Measurements from ENCODE around the gene BHLHE23. TPM values are rescaled to one million over a fixed set of nuclear protein-coding genes. Genes with fewer than 3 reads are reported as not detected.
"Not testable (repeated sequence)": the region's sequence is repeated elsewhere in the genome, so short reads cannot be mapped to it uniquely, and the experiment has no call there.

BHLHE23 gene
- total RNA-seq, 1 experiment from 2014 or later = not detected

- DNase-seq (ENCODE audit: low read depth) = no peak
These were observed 36.8 kb upstream of the BHLHE23 start for GRCh38 chr20:63043348-63044203.

GRCh38 chr20:63042448-63043071 is 35.8 kb upstream of the BHLHE23 start:
- DNase-seq (ENCODE audit: low read depth) = no peak

GRCh38 chr20:63041776-63042175 is 35.0 kb upstream of the BHLHE23 start:
- no peak for DNase-seq (ENCODE audit: low read depth)

- DNase-seq (ENCODE audit: low read depth) = no peak
These were observed 31.0 kb upstream of the BHLHE23 start for GRCh38 chr20:63037669-63038268.

GRCh38 chr20:63036291-63036690 is 29.5 kb upstream of the BHLHE23 start:
- no peak for DNase-seq (ENCODE audit: low read depth)

- no peak for DNase-seq (ENCODE audit: low read depth)
These were observed 28.9 kb upstream of the BHLHE23 start for GRCh38 chr20:63035603-63036185.

- not testable (repeated sequence) for DNase-seq (ENCODE audit: low read depth)
These were observed 28.2 kb upstream of the BHLHE23 start for GRCh38 chr20:63034710-63035602.

- no peak for DNase-seq (ENCODE audit: low read depth)
These were observed 27.3 kb upstream of the BHLHE23 start for GRCh38 chr20:63033794-63034709.

GRCh38 chr20:63032861-63033793 is 26.4 kb upstream of the BHLHE23 start:
- no peak for DNase-seq (ENCODE audit: low read depth)

- DNase-seq (ENCODE audit: low read depth) = no peak
These were observed 25.4 kb upstream of the BHLHE23 start for GRCh38 chr20:63032026-63032800.

- DNase-seq (ENCODE audit: low read depth) = no peak
These were observed 24.7 kb upstream of the BHLHE23 start for GRCh38 chr20:63031251-63032014.

- DNase-seq (ENCODE audit: low read depth) = peak; percentile 30
These were observed 22.8 kb upstream of the BHLHE23 start for GRCh38 chr20:63029358-63030121.

GRCh38 chr20:63028461-63028921 is 21.7 kb upstream of the BHLHE23 start:
- no peak for DNase-seq (ENCODE audit: low read depth)

GRCh38 chr20:63027922-63028389 is 21.2 kb upstream of the BHLHE23 start:
- DNase-seq (ENCODE audit: low read depth) = peak; percentile 66

- DNase-seq (ENCODE audit: low read depth) = no peak
These were observed 20.6 kb upstream of the BHLHE23 start for GRCh38 chr20:63027221-63027921.
